ENCODE results near the gene ZNF354C. TPM values are rescaled to one million over a fixed set of nuclear protein-coding genes. Genes with fewer than 3 reads are reported as not detected.

ZNF354C gene
- total and polyA plus RNA-seq, 10 of the 15 experiments (the other 5 are each of a cell fraction or from before 2014, with no cell fraction given) = 0.01 to 0.03 (median 0.02) TPM; not detected in 7

DNA sequence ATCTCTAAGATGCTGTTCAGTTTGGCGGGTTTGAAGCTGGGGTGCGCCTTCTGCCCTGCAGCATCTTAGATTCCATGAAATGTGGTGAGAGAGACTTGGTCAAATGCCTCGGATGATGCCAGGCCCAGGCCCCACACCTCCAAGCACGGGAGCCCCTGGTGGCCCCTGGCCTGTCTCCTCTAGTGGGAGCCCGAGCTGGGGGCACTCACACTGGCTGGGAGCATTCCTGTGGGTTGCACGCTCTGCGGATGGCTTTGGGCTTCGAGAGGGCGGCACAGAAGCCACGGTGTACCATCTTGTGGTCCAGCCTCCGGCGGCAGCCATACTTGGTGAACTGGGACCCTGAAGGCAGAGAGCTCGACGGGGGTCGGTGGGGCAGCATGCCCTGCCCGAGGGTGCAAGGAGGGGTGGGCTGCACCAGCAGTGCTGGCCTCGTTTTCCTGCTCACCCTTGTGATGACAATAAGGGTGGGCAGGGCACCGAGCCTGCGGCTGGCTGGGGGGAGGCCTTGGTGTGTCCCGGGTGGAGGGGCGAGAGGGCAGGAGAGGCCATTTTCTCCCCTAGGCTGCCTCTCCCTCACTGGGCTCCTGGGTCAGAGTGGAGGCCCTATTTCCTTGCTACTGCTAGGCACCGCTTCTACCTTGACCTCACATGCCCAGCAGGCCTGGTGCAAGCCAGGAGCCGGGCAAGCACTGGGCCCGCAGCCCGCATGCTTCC, 65.8 kb downstream of the ZNF354C start (continued):
- no peak for TF ChIP-seq SPI1 (IDR thresholded peaks at IDR 0.05; ENCODE audit: borderline replicate concordance, insufficient read depth, low read depth, low read length)
- TF ChIP-seq, protein P1, sequence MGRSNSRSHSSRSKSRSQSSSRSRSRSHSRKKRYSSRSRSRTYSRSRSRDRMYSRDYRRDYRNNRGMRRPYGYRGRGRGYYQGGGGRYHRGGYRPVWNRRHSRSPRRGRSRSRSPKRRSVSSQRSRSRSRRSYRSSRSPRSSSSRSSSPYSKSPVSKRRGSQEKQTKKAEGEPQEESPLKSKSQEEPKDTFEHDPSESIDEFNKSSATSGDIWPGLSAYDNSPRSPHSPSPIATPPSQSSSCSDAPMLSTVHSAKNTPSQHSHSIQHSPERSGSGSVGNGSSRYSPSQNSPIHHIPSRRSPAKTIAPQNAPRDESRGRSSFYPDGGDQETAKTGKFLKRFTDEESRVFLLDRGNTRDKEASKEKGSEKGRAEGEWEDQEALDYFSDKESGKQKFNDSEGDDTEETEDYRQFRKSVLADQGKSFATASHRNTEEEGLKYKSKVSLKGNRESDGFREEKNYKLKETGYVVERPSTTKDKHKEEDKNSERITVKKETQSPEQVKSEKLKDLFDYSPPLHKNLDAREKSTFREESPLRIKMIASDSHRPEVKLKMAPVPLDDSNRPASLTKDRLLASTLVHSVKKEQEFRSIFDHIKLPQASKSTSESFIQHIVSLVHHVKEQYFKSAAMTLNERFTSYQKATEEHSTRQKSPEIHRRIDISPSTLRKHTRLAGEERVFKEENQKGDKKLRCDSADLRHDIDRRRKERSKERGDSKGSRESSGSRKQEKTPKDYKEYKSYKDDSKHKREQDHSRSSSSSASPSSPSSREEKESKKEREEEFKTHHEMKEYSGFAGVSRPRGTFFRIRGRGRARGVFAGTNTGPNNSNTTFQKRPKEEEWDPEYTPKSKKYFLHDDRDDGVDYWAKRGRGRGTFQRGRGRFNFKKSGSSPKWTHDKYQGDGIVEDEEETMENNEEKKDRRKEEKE (IDR thresholded peaks at IDR 0.05) = no peak
- TF ChIP-seq SMAD5 (IDR thresholded peaks at IDR 0.05; ENCODE audit: low read depth) = no peak
- no peak for TF ChIP-seq ATF7 (IDR thresholded peaks at IDR 0.05; ENCODE audit: low read depth)
- no peak for TF ChIP-seq HDAC2 (IDR thresholded peaks at IDR 0.05)
- no peak for TF ChIP-seq NR2C1 (IDR thresholded peaks at IDR 0.05)

DNA sequence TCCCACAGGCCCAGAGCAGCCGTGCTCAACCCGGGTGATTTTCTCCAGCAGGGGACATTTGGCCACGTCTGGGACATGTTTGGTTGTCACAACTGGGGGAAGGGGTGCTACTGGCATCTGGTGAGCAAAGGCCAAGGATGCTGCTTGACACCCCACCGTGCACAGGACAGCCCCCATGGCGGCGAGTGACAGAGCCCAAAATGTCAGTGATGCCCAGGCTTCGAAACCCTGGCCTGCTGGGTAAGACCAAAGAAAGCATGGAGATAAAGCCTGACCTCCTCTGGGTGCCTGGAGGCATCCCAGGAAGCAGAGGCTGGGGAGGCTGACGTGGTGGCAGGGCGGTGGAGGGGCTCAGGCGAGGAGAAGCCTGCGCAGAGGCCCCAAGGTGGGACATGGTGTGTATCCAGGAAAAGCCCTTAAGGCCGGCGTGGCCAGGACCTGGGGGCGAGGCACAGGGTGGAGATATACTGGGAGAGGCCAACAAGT, 66.4 kb downstream of the ZNF354C start:
- ChIA-PET SMC1A (ENCODE audit: uncharacterized antibody, unreplicated experiment) (no interaction called here), RAD21 (ENCODE audit: unreplicated experiment) (no interaction called here), POLR2A (no interaction called here), CTCF (no interaction called here)
- intact Hi-C loops (cut with micrococcal nuclease; ENCODE audit: unreplicated experiment) (no loop called here), in situ Hi-C loops (cut with MboI) (no loop called here)
- Histone ChIP-seq H3K36me3 (ENCODE audit: control insufficient read depth in 2 of 2, insufficient read depth in 2 of 2, low read length in 1 of 2) (no peaks in the 10 kb centered on the region), H3K27ac (ENCODE audit: control insufficient read depth, insufficient read depth) (no peak overlapping the region), H4K20me1 (ENCODE audit: control insufficient read depth, insufficient read depth) (no peaks in the 10 kb centered on the region), H3K79me2 (ENCODE audit: control insufficient read depth, insufficient read depth, low read length) (no peaks in the 10 kb centered on the region), H3K4me1 (ENCODE audit: control insufficient read depth, insufficient read depth, low read length) (no peaks in the 10 kb centered on the region), H2AFZ (ENCODE audit: control insufficient read depth, low read depth, low read length) (no peak overlapping the region), H3K27me3 (replicated peaks in 1 of 2; ENCODE audit: control insufficient read depth in 2 of 2, insufficient read depth in 2 of 2, low read length in 1 of 2) (no peaks in the 10 kb centered on the region), H3K9me3 (replicated peaks; ENCODE audit: control insufficient read depth, insufficient read depth, low read length) (peaks cover 3% of the 10 kb centered on the region; the same call in 1 of the 3 replicates), H3K4me2 (ENCODE audit: control insufficient read depth, insufficient read depth) (no peak overlapping the region), H3K4me3 (no peak overlapping the region), H3K9ac (ENCODE audit: control insufficient read depth, insufficient read depth, low read length) (no peak overlapping the region)
- FAIRE-seq = no peak
- WGBS (ENCODE audit: insufficient coverage, insufficient replicate concordance, low lambda C conversion rate, missing lambda C conversion rate) = 50% methylated on average over 14 of the region's 14 CpGs
- no peak for ATAC-seq
- BruUV-seq (replicated peaks) = no TSS peak
- no peak for DNase-seq (ENCODE audit: low read depth, low spot score)
- no peak for TF ChIP-seq MEF2B (IDR thresholded peaks at IDR 0.05; ENCODE audit: partially characterized antibody, poor library complexity, severe bottlenecking)
- TF ChIP-seq, protein P2, sequence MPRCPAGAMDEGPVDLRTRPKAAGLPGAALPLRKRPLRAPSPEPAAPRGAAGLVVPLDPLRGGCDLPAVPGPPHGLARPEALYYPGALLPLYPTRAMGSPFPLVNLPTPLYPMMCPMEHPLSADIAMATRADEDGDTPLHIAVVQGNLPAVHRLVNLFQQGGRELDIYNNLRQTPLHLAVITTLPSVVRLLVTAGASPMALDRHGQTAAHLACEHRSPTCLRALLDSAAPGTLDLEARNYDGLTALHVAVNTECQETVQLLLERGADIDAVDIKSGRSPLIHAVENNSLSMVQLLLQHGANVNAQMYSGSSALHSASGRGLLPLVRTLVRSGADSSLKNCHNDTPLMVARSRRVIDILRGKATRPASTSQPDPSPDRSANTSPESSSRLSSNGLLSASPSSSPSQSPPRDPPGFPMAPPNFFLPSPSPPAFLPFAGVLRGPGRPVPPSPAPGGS (IDR thresholded peaks at IDR 0.05; ENCODE audit: borderline replicate concordance, insufficient read depth, low read depth, low read length, poor library complexity, severe bottlenecking) = no peak
- TF ChIP-seq CHD4 (IDR thresholded peaks at IDR 0.05) = no peak
- TF ChIP-seq, protein P1 (IDR thresholded peaks at IDR 0.05) = no peak
- TF ChIP-seq CEBPB (IDR thresholded peaks at IDR 0.05; ENCODE audit: borderline replicate concordance in 1 of 2, low read depth in 2 of 2, low read length in 2 of 2) = no peak
